H1 (cell line): ENCODE results near the gene TEX22. TPM values are rescaled to one million over a fixed set of nuclear protein-coding genes. Genes with fewer than 3 reads are reported as not detected.

Experiments used
- CTCF ChIA-PET: fragments of 300-600 bp; sonication (Branson Sonifier 250); formaldehyde crosslinking; loops from one replicate; lab custom pipeline; 2021; ENCODE audit not compliant: partially characterized antibody; lab: Charles Lee
- POLR2A ChIA-PET: fragments of 300-600 bp; sonication (Branson Sonifier 250); formaldehyde crosslinking; loops from one replicate; lab custom pipeline; 2021; ENCODE audit warnings: inconsistent platforms; ENCODE audit not compliant: partially characterized antibody; lab: Charles Lee
- DNase-seq, 2 experiments: peaks; one replicate each; pipeline versions ENCODE4 v3.0.0 to v3.0.0-alpha.2; 2010 to 2022; ENCODE audit warnings: low spot score in 2 of 2, low read depth in 1 of 2, mixed read lengths in 1 of 2
- FAIRE-seq: peaks from 2 replicates; lab custom pipeline; 2011; peaks lifted over from hg19 to GRCh38; lab: Jason Lieb, UNC
- H2AFZ ChIP-seq: 2 replicates; pipeline ENCODE4 v1.8.1; 2012; ENCODE audit warnings: low read length, inconsistent platforms
- H2AK5ac ChIP-seq: 2 replicates; pipeline ENCODE4 v1.6.1; 2013; ENCODE audit warnings: low read depth, low read length
- H2BK120ac ChIP-seq: replicated peaks from 2 replicates; pipeline ENCODE3; 2013; ENCODE audit warnings: low read depth, low read length, inconsistent platforms
- H2BK12ac ChIP-seq: 2 replicates; pipeline ENCODE4 v1.6.1; 2013; ENCODE audit warnings: low read depth, low read length
- H2BK15ac ChIP-seq: 2 replicates; pipeline ENCODE4 v1.6.1; 2013; ENCODE audit warnings: low read length
- H2BK20ac ChIP-seq: 2 replicates; pipeline ENCODE4 v1.6.1; 2013; ENCODE audit warnings: low read length
- H2BK5ac ChIP-seq: 2 replicates; pipeline ENCODE4 v1.6.1; 2013; ENCODE audit warnings: low read depth, low read length
- H3K14ac ChIP-seq: 2 replicates; pipeline ENCODE4 v1.6.1; 2013; ENCODE audit warnings: inconsistent platforms; ENCODE audit not compliant: insufficient read length
- H3K18ac ChIP-seq: 2 replicates; pipeline ENCODE4 v1.6.1; 2013; ENCODE audit warnings: low read length; ENCODE audit errors: extremely low read depth
- H3K23ac ChIP-seq: 2 replicates; pipeline ENCODE4 v1.6.1; 2013; ENCODE audit warnings: inconsistent platforms; ENCODE audit not compliant: insufficient read length
- H3K23me2 ChIP-seq: 2 replicates; pipeline ENCODE4 v1.6.1; 2013; ENCODE audit warnings: low read depth, low read length
- H3K27ac ChIP-seq: 2 replicates; pipeline ENCODE4 v1.6.1; 2011; ENCODE audit warnings: low read depth, low read length, inconsistent platforms
- H3K27me3 ChIP-seq, 4 experiments: replicated peaks in 1 of 4; 1 replicate in 1 of 4; 2 replicates in 3 of 4; pipeline versions ENCODE4 v1.6.1 to v1.8.1; 2011 to 2013; ENCODE audit warnings: low read length in 3 of 4, mild to moderate bottlenecking in 3 of 4, inconsistent platforms in 2 of 4, mixed read lengths in 2 of 4, moderate library complexity in 1 of 4; ENCODE audit not compliant: control insufficient read depth in 3 of 4, insufficient read depth in 3 of 4; ENCODE audit errors: extremely low read depth in 1 of 4
- H3K36me3 ChIP-seq, 4 experiments: 2 replicates each; pipeline versions ENCODE4 v1.6.1 to v1.8.1; 2011 to 2013; ENCODE audit warnings: mild to moderate bottlenecking in 4 of 4, low read length in 3 of 4, moderate library complexity in 2 of 4, control low read depth in 1 of 4, inconsistent platforms in 1 of 4; ENCODE audit not compliant: insufficient read depth in 4 of 4, control insufficient read depth in 2 of 4
- H3K4ac ChIP-seq: replicated peaks from 2 replicates; pipeline ENCODE3; 2013; ENCODE audit warnings: low read length, low read depth, mixed read lengths, inconsistent platforms; ENCODE audit not compliant: insufficient read length
- H3K4me1 ChIP-seq, 4 experiments: replicated peaks in 1 of 4; 1 replicate in 1 of 4; 2 replicates in 3 of 4; pipeline versions ENCODE4 v1.6.1 to v1.8.1; 2011 to 2013; ENCODE audit warnings: low read length in 3 of 4, inconsistent platforms in 2 of 4, mixed read lengths in 1 of 4; ENCODE audit not compliant: insufficient read depth in 4 of 4, control insufficient read depth in 3 of 4
- H3K4me2 ChIP-seq, 2 experiments: 2 replicates each; pipeline versions ENCODE4 v1.6.1 to v1.8.1; 2011 to 2013; ENCODE audit warnings: low read depth in 2 of 2, low read length in 2 of 2, control low read depth in 1 of 2, inconsistent platforms in 1 of 2, mild to moderate bottlenecking in 1 of 2; ENCODE audit not compliant: insufficient read depth in 1 of 2
- H3K4me3 ChIP-seq, 4 experiments: fragments of 200-600, 300-600 bp in 1 of 4; sonication (generic), shearing (Covaris generic), sonication (Bioruptor Twin) in 1 of 4; 2 replicates each; pipeline versions ENCODE4 v1.5.1 to v1.8.1; 2011 to 2016; ENCODE audit warnings: low read length in 4 of 4, low read depth in 3 of 4, control low read depth in 2 of 4, inconsistent platforms in 2 of 4, mild to moderate bottlenecking in 2 of 4, mixed read lengths in 1 of 4, moderate library complexity in 1 of 4; ENCODE audit not compliant: insufficient read depth in 2 of 4; ENCODE audit errors: extremely low read depth in 1 of 4
- H3K56ac ChIP-seq: replicated peaks from 2 replicates; pipeline ENCODE3; 2013; ENCODE audit warnings: low read depth, mild to moderate bottlenecking, mixed read lengths, low read length, inconsistent platforms; ENCODE audit not compliant: insufficient read length
- H3K79me1 ChIP-seq: 2 replicates; pipeline ENCODE4 v1.6.1; 2013; ENCODE audit warnings: low read depth, low read length, control low read depth
- H3K79me2 ChIP-seq, 2 experiments: 2 replicates each; pipeline versions ENCODE4 v1.6.1 to v1.8.1; 2012 to 2013; ENCODE audit warnings: low read length in 2 of 2, mild to moderate bottlenecking in 2 of 2, inconsistent platforms in 1 of 2; ENCODE audit not compliant: insufficient read depth in 2 of 2, control insufficient read depth in 1 of 2
- H3K9ac ChIP-seq, 4 experiments: replicated peaks in 1 of 4; 1 replicate in 1 of 4; 2 replicates in 3 of 4; pipeline versions ENCODE4 v1.6.1 to v1.8.1; 2011 to 2013; ENCODE audit warnings: low read depth in 3 of 4, low read length in 3 of 4, control low read depth in 2 of 4, mild to moderate bottlenecking in 2 of 4, moderate library complexity in 2 of 4, inconsistent platforms in 1 of 4; ENCODE audit errors: extremely low read depth in 1 of 4
- H3K9me3 ChIP-seq, 2 experiments: 2 replicates each; pipeline versions ENCODE4 v1.6.1 to v1.8.1; 2012 to 2013; ENCODE audit warnings: mild to moderate bottlenecking in 2 of 2, moderate library complexity in 2 of 2, control low read depth in 1 of 2, inconsistent platforms in 1 of 2, low read depth in 1 of 2, low read length in 1 of 2, mixed read lengths in 1 of 2; ENCODE audit not compliant: insufficient read depth in 2 of 2
- H4K20me1 ChIP-seq, 2 experiments: replicated peaks in 1 of 2; 2 replicates each; pipeline versions ENCODE3 to v1.8.1; 2011 to 2013; ENCODE audit warnings: inconsistent platforms in 2 of 2, low read length in 2 of 2, mild to moderate bottlenecking in 1 of 2; ENCODE audit not compliant: insufficient read depth in 2 of 2, control insufficient read depth in 1 of 2
- H4K5ac ChIP-seq: 2 replicates; pipeline ENCODE4 v1.6.1; 2013; ENCODE audit warnings: low read length, low read depth, mixed read lengths, inconsistent platforms; ENCODE audit not compliant: insufficient read length
- H4K8ac ChIP-seq: 2 replicates; pipeline ENCODE4 v1.8.0; 2013; ENCODE audit warnings: mild to moderate bottlenecking, moderate library complexity, low read length, inconsistent platforms; ENCODE audit not compliant: insufficient read depth; ENCODE audit errors: extremely low read depth
- H4K91ac ChIP-seq: replicated peaks from 2 replicates; pipeline ENCODE3; 2013; ENCODE audit warnings: low read length, mixed read lengths, inconsistent platforms; ENCODE audit not compliant: insufficient read length
- CHD1 ChIP-seq: IDR thresholded peaks from 2 replicates; pipeline ENCODE4 v1.6.1; 2012; ENCODE audit warnings: low read depth, low read length, improper control_type of control experiment
- EGR1 ChIP-seq: IDR thresholded peaks from 2 replicates; pipeline ENCODE4 v1.6.1; 2011; ENCODE audit warnings: low read depth, low read length, borderline replicate concordance
- EP300 ChIP-seq, 2 experiments: IDR thresholded peaks; 1 replicate in 1 of 2; 2 replicates in 1 of 2; pipeline ENCODE4 v1.6.1; 2011 to 2012; ENCODE audit warnings: low read depth in 2 of 2, low read length in 2 of 2, mild to moderate bottlenecking in 2 of 2, borderline replicate concordance in 1 of 2, inconsistent platforms in 1 of 2, moderate library complexity in 1 of 2
- FOSL1 ChIP-seq: IDR thresholded peaks from 2 replicates; pipeline ENCODE4 v1.6.1; 2011; ENCODE audit warnings: mild to moderate bottlenecking, low read depth, low read length, moderate library complexity; ENCODE audit not compliant: insufficient read depth
- JUND ChIP-seq: IDR thresholded peaks from 2 replicates; pipeline ENCODE4 v1.6.1; 2011; ENCODE audit warnings: mild to moderate bottlenecking, improper control_type of control experiment, low read length
- RXRA ChIP-seq: IDR thresholded peaks from 2 replicates; pipeline ENCODE4 v1.6.1; 2011; ENCODE audit warnings: low read depth, mild to moderate bottlenecking, low read length, moderate library complexity; ENCODE audit not compliant: insufficient read depth
- SAP30 ChIP-seq: fragments of 300-600 bp; sonication (generic); IDR thresholded peaks from 2 replicates; pipeline ENCODE4 v1.7.1; 2012; ENCODE audit warnings: low read length, moderate library complexity, mild to moderate bottlenecking, inconsistent platforms; ENCODE audit not compliant: insufficient read depth, insufficient replicate concordance
- TBP ChIP-seq: IDR thresholded peaks from 2 replicates; pipeline ENCODE4 v1.6.1; 2011; ENCODE audit warnings: low read depth, low read length, improper control_type of control experiment
- TEAD4 ChIP-seq: IDR thresholded peaks from 2 replicates; pipeline ENCODE4 v1.6.1; 2012; ENCODE audit warnings: low read depth, low read length, inconsistent platforms, mixed read lengths
- YY1 ChIP-seq: IDR thresholded peaks from 2 replicates; pipeline ENCODE4 v1.6.1; 2011; ENCODE audit warnings: low read depth, mild to moderate bottlenecking, low read length
- WGBS, 2 experiments: shearing (Covaris generic) in 1 of 2; methylation state at CpG; one replicate each; pipeline versions ENCODE4 v1.1.6 to v1.1.7; 2013 to 2015; ENCODE audit warnings: low lambda C conversion rate in 2 of 2, mixed read lengths in 2 of 2, inconsistent platforms in 1 of 2, low coverage in 1 of 2, missing lambda C conversion rate in 1 of 2; ENCODE audit not compliant: insufficient replicate concordance in 2 of 2, insufficient coverage in 1 of 2, insufficient read length in 1 of 2; ENCODE audit errors: extremely low coverage in 1 of 2, missing lambda C conversion rate in 1 of 2; 5-methylcytosine and 5-hydroxymethylcytosine counted together
- polyA plus RNA-seq, 7 experiments: library from polyadenylated mRNA; depleted of rRNA in 3 of 7; stranded (reverse) in 5 of 7; unstranded in 2 of 7; fragments of >200 nt in 5 of 7; fragments of 200-250 nt in 2 of 7; gene quantifications; 1 replicate in 5 of 7; 2 replicates in 1 of 7; 4 replicates in 1 of 7; pipeline versions ENCODE4 v1.2.1 to v1.2.3, GENCODE V29; 2011 to 2013; ENCODE audit warnings: missing spikeins in 2 of 7, mixed read lengths in 2 of 7
- total RNA-seq: library from RNA; stranded (reverse); fragmentation: NEBNext Ultra II Directional; extraction: Animal tissue kit (Norgen Biotek cat#: 25700); gene quantifications from 2 replicates; pipeline ENCODE4 v1.2.1, GENCODE V29; 2021
- TF ChIP-seq, protein P1 (sequence below): IDR thresholded peaks from 2 replicates; pipeline ENCODE4 v1.6.1; 2012; ENCODE audit warnings: inconsistent platforms

The TEX22 gene
- total and polyA plus RNA-seq, 2 of the 8 experiments (the other 6 are each of a cell fraction or from before 2014, with no cell fraction given), result 0.24 to 0.39 TPM

- no peak for FAIRE-seq
These were observed 15.1 kb upstream of the TEX22 start for GRCh38 chr14:105383083-105383730.

More at GRCh38 chr14:105383083-105383730, 15.1 kb upstream of the TEX22 start:
- Histone ChIP-seq H3K36me3 (peaks cover 3 to 30% (median 10%) of the 10 kb centered on the region in 4 experiments; a peak in 5 of 8 replicates), H3K79me2 (no peaks in the 10 kb centered on the region), H3K4ac (no peak overlapping the region), H3K9me3 (no peaks in the 10 kb centered on the region), H4K91ac (no peak overlapping the region), H3K79me1 (no peaks in the 10 kb centered on the region), H3K23ac (no peak overlapping the region), H3K27me3 (no peaks in the 10 kb centered on the region), H3K9ac (no peak overlapping the region; a peak in 1 of 7 replicates), H2AFZ (no peak overlapping the region), H3K4me2 (no peak overlapping the region), H3K14ac (no peak overlapping the region), H2BK12ac (no peak overlapping the region), H2BK20ac (no peak overlapping the region), H4K8ac (no peak overlapping the region; the same call in 1 of the 2 replicates), H3K23me2 (no peaks in the 10 kb centered on the region), H4K20me1 (peaks cover 0 to 16% of the 10 kb centered on the region in 2 experiments), H2BK120ac (no peak overlapping the region), H3K18ac (no peak overlapping the region), H2BK15ac (no peak overlapping the region), H4K5ac (no peak overlapping the region), H2AK5ac (no peak overlapping the region), H3K4me3 (no peak overlapping the region), H3K27ac (no peak overlapping the region), H2BK5ac (no peak overlapping the region; the same call in 1 of the 2 replicates), H3K56ac (no peak overlapping the region), H3K4me1 (no peaks in the 10 kb centered on the region)
- ChIA-PET POLR2A (no interaction called here), CTCF (interaction anchor here (1.0 to 1.3 kb wide), 3 partner anchors 65 to 201 kb away, joined by 3 read pairs; no protein-coding TSS in a partner anchor)
- 95% methylated on average over 32 of the region's 32 CpGs; no CpG with 5 or more reads in 1 of the 2 experiments for WGBS, 2 experiments
- DNase-seq, result no peak
- TF ChIP-seq EP300 (IDR thresholded peaks at IDR 0.05; ENCODE audit: borderline replicate concordance in 1 of 2, low read depth in 2 of 2, low read length in 2 of 2), result no peak
- peak; percentile 93 for TF ChIP-seq EGR1
- no peak for TF ChIP-seq TEAD4
- TF ChIP-seq FOSL1, result 0 out of 2 replicates have a peak, but pooled peaks have one; percentile 74
- no peak for TF ChIP-seq JUND
- TF ChIP-seq, protein P1, sequence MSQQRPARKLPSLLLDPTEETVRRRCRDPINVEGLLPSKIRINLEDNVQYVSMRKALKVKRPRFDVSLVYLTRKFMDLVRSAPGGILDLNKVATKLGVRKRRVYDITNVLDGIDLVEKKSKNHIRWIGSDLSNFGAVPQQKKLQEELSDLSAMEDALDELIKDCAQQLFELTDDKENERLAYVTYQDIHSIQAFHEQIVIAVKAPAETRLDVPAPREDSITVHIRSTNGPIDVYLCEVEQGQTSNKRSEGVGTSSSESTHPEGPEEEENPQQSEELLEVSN, result no peak
- no peak for TF ChIP-seq TBP
- TF ChIP-seq YY1, result no peak
- no peak for TF ChIP-seq CHD1
- no peak for TF ChIP-seq SAP30
- TF ChIP-seq RXRA, result no peak
